Activated naive CD8-positive, alpha-beta T cell treated with anti-CD3 and anti-CD28 coated beads, Interleukin-2, amount 10 ng/mL, durations not matched to agents 7 days and 5 days (primary cell): ENCODE measurements around the gene SLC25A17. TPM values are rescaled to one million over a fixed set of nuclear protein-coding genes. Genes with fewer than 3 reads are reported as not detected.

ENCODE experiments used
- ATAC-seq: fragments of 150-1000 bp; cut with Tn5 transposase; one replicate; pipeline ENCODE4 v1.10.0; 2021; ENCODE audit warnings: low read depth, moderate library complexity
- POLR2A ChIA-PET: fragments of 350-600 bp; sonication (Branson Sonifier 250); formaldehyde crosslinking; loops from one replicate; lab custom pipeline; 2021; ENCODE audit warnings: antibody characterized with exemption; lab: Charles Lee
- DNase-seq: peaks from one replicate; pipeline ENCODE4 v3.0.0; 2021
- H3K27ac Mint-ChIP-seq: one replicate; pipeline ENCODE4 v1.8.0; 2022; ENCODE audit warnings: mild to moderate bottlenecking, mixed read lengths
- H3K27me3 Mint-ChIP-seq: one replicate; pipeline ENCODE4 v1.8.0; 2022; ENCODE audit warnings: mild to moderate bottlenecking, moderate library complexity, mixed read lengths
- H3K36me3 Mint-ChIP-seq: one replicate; pipeline ENCODE4 v1.8.0; 2021; ENCODE audit warnings: mild to moderate bottlenecking, mixed read lengths
- H3K4me1 Mint-ChIP-seq: one replicate; pipeline ENCODE4 v1.8.0; 2021; ENCODE audit warnings: mixed read lengths
- H3K4me3 Mint-ChIP-seq: one replicate; pipeline ENCODE4 v1.8.0; 2022; ENCODE audit warnings: mild to moderate bottlenecking, moderate library complexity, mixed read lengths
- H3K9me3 Mint-ChIP-seq: one replicate; pipeline ENCODE4 v1.8.0; 2021; ENCODE audit warnings: mixed read lengths
- total RNA-seq, 2 experiments: library from RNA; stranded (reverse); gene quantifications; one replicate each; pipeline ENCODE4 v1.2.3, GENCODE V29; 2021

SLC25A17 gene
- total RNA-seq, 2 experiments from 2014 or later: 17.8 to 20.6 TPM

DNA sequence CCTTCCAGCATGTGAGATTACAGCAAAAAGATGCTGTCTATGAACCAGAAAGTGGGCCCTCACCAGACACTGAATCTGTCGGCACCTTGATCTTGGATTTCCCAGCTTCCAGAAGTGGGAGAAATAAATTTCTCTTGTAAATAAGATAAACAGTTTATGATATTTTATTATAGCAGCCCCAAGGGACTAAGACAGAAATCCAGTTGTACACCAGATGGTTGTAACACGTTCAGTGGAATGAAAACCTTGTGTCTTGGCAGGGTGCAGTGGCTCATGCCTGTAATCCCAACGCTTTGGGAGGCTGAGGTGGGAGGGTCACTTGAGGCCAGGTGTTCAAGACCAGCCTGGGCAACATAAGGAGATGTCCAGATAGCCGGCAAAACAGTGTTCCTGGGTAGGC is 78.0 kb downstream of the SLC25A17 start:
- ATAC-seq: no peak
- H3K4me1 Mint-ChIP-seq: peaks cover 6% of the 10 kb centered on the region
- H3K36me3 Mint-ChIP-seq: no peaks in the 10 kb centered on the region
- H3K9me3 Mint-ChIP-seq: no peaks in the 10 kb centered on the region
- POLR2A ChIA-PET: no interaction called here
- no peak overlapping the region for H3K27ac Mint-ChIP-seq
- no peak overlapping the region for H3K4me3 Mint-ChIP-seq
- H3K27me3 Mint-ChIP-seq: peaks cover 4% of the 10 kb centered on the region
- no peak for DNase-seq

DNA sequence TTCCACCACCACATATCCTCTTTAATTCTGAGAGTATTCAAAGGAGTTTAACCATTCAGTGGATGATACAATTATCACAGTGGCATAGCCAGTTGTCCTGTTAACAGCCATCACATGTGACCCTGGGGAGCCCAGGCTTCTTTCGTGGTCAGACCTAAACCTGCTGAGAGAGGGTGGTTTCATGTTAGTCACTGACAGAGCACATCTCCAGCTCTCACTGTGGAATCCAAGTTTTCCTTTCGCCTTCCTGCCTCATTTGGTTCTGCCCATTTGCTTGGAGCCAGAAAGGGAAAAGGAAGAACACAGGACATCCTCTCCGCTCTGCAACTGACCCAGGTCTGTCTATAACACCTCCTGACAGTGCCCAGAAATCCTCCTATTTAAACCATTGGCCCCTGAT is 79.4 kb downstream of the SLC25A17 start:
- POLR2A ChIA-PET: no interaction called here
- ATAC-seq (no peak), DNase-seq (no peak)
- H3K9me3 Mint-ChIP-seq: no peaks in the 10 kb centered on the region
- no peak overlapping the region for H3K4me3 Mint-ChIP-seq
- no peak overlapping the region for H3K27ac Mint-ChIP-seq
- H3K4me1 Mint-ChIP-seq: peaks cover 6% of the 10 kb centered on the region
- no peaks in the 10 kb centered on the region for H3K36me3 Mint-ChIP-seq
- H3K27me3 Mint-ChIP-seq: peaks cover 4% of the 10 kb centered on the region

DNA sequence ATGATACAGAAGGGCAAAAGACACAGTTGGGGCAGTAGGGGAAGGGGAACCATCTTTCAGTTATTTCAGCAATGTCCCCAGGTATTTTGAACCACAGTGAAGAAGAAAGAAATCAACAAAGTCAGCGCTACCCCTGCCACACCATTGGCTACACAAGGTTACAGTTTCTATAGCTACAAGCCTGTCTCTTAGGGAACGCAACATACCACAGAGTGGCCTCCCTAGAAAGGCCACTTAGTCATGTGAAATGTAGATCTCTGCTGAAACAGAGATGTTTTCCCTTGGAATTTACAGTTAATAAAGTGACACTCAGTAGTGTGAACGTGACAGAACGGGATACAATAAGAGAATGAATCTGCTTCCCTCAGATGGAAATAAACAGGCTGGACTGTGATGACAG is 85.2 kb downstream of the SLC25A17 start:
- no peak for ATAC-seq
- Mint-ChIP-seq H3K4me3 (no peak overlapping the region), H3K27ac (no peak overlapping the region), H3K4me1 (peaks cover 20% of the 10 kb centered on the region), H3K9me3 (peaks cover 1% of the 10 kb centered on the region), H3K27me3 (no peaks in the 10 kb centered on the region), H3K36me3 (no peaks in the 10 kb centered on the region)
- POLR2A ChIA-PET: no interaction called here
- DNase-seq: no peak

DNA sequence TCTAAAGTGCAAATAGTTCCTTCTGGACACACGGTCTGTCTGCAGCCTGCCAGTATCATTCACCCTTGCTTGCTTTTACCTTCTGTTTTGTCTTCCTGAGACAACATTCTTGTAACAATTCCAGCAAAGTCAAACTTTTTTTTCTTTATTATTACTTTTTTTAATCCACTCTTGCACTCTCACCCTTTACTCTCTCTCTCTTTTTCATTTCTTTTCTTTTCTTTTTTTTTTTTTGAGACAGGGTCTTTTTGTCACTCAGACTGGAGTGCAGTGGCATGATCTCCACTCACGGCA is 86.2 kb downstream of the SLC25A17 start:
- POLR2A ChIA-PET: no interaction called here
- no peaks in the 10 kb centered on the region for H3K27me3 Mint-ChIP-seq
- no peak overlapping the region for H3K4me3 Mint-ChIP-seq
- peaks cover 28% of the 10 kb centered on the region for H3K4me1 Mint-ChIP-seq
- peak overlapping the region; percentile 20 for H3K27ac Mint-ChIP-seq
- H3K9me3 Mint-ChIP-seq: peaks cover 1% of the 10 kb centered on the region
- ATAC-seq (no peak), DNase-seq (no peak)
- H3K36me3 Mint-ChIP-seq: no peaks in the 10 kb centered on the region

DNA sequence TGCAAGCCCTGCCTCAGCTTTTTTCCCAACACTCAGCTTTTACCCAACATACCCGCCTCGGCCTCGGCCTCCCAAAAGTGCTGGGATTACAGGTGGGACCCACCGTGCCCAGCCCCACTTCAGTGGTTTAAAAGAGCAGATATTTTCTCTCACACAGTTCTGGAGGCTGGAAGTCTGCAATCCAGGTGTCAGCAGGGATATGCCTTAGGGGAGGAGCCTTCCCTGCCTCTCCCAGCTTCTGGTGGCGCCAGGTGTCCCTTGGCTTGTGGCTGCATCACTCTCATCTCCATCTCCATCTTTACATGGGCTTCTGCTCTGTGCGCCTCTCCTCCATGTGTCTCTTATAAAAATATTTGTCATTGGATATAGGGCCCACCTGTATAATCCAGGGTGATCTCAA is 89.9 kb downstream of the SLC25A17 start:
- POLR2A ChIA-PET: interaction anchor here (1.1 to 2.2 kb wide), 12 partner anchors 12 to 222 kb away, joined by 3 to 15 read pairs (median 4); partner anchors contain the start of genes RBX1, SLC25A17, ST13 and XPNPEP3
- ATAC-seq (no peak), DNase-seq (no peak)
- Mint-ChIP-seq H3K27me3 (no peaks in the 10 kb centered on the region), H3K4me3 (no peak overlapping the region), H3K4me1 (peaks cover 39% of the 10 kb centered on the region), H3K36me3 (peaks cover 1% of the 10 kb centered on the region), H3K9me3 (peaks cover 1% of the 10 kb centered on the region), H3K27ac (peak overlapping the region; percentile 99)

DNA sequence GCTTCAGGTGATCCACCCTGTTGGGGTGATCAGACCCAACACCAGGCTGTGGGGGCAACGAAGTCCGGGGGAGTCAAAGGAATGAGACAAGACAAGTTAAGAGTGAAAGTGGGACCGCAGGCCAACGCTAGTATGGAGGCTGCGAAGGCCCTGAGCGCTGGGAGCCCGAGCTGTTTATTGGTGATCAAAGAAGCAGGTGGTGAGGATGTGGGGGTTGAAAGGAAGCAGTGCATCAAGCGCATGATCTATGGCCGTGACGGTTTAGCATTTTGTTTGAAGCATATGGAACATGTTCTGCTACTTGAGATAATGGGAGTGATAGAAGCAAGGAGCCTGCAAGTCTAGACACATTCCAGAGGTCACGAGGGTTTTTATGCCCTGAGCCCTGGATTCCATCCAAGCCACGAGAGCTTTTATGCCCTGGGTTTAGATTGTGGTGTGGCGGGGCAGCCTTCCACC is 90.4 kb downstream of the SLC25A17 start:
- H3K4me1 Mint-ChIP-seq: peaks cover 39% of the 10 kb centered on the region
- H3K27me3 Mint-ChIP-seq: no peaks in the 10 kb centered on the region
- H3K36me3 Mint-ChIP-seq: peaks cover 1% of the 10 kb centered on the region
- POLR2A ChIA-PET: interaction anchor here (0.8 to 2.2 kb wide), 14 partner anchors 11 to 718 kb away, joined by 3 to 15 read pairs (median 4); partner anchors contain the start of genes RBX1, SLC25A17, ST13 and TOB2
- DNase-seq (peak; percentile 69), ATAC-seq (peak; percentile 67)
- H3K4me3 Mint-ChIP-seq: peak overlapping the region; percentile 66
- peaks cover 1% of the 10 kb centered on the region for H3K9me3 Mint-ChIP-seq
- peak overlapping the region; percentile 99 for H3K27ac Mint-ChIP-seq

DNA sequence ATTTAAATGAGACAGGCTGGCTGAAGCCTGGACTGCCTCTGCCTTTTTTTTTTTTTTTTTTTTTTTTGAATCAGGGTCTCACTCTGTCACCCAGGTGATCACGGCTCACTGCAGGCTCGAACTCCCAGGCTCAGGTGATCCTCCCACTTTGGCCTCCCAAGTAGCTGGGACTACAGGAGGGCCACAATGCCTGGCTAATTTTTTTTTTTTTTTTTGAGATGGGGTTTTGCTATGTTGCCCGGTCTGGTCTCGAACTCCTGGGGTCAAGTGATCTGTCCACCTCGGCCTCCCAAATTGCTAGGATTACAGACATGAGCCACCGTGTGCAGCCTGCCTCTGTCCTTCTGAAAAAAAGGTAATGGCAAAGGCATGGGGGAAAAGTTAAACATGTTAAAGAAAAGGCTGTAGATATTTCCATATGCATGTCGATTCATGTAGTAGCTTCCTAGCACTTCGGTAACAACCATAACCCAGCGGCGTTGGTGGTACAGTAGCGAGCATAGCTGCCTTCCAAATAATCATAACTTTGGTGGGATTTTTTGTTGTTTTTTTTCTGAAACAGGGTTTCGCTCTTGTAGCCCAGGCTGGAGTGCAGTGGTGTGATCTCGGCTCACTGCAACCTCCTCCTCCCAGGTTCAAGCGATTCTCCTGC is 91.1 kb downstream of the SLC25A17 start:
- peaks cover 1% of the 10 kb centered on the region for H3K36me3 Mint-ChIP-seq
- no peak for DNase-seq
- peak overlapping the region; percentile 99 for H3K27ac Mint-ChIP-seq
- H3K4me1 Mint-ChIP-seq: peaks cover 41% of the 10 kb centered on the region
- H3K9me3 Mint-ChIP-seq: peaks cover 1% of the 10 kb centered on the region
- POLR2A ChIA-PET: interaction anchor here (0.8 to 2.2 kb wide), 14 partner anchors 10 to 718 kb away, joined by 3 to 15 read pairs (median 4); partner anchors contain the start of genes RBX1, ST13, TOB2 and XPNPEP3
- no peaks in the 10 kb centered on the region for H3K27me3 Mint-ChIP-seq
- peak; percentile 2 for ATAC-seq
- H3K4me3 Mint-ChIP-seq: peak overlapping the region; percentile 66

DNA sequence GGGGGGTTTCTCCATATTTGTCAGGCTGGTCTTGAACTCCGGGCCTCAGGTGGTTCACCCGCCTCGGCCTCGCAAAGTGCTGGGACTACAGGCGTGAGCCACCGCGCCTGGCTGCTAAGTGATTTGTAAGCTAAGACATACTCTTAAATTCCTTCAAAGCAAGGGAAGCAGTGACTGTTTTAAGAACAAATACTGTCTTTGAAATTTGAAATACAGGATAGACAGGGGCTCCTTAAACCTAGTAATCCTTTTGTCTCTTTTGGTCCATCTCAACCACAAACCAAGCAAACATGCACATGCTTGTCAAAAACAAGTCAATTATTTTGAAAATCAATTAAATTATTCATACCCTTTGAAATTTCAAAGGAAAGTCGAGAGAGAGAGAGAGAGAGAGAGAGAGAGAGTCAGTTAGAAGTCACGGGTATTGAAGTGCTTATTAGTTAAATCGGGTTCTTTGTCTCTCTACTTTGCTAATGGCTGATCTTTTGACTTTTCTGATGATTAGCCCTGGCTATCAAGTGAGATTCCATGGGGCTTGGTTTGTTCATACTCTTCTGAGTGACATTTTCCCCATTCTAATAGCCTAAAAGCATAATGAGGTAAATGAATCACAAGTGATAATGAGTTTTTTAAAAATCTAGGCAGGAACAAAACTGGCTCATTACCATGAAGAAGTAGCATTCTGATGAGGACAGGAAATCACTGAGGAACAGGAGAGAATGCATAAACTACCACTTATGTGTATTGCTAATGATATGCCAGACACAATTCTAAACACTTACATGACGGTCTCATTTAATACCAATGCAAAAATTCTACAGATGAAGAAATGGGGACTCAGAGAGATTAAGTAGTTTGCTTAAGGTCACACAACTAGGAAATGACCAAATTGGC is 91.8 kb downstream of the SLC25A17 start:
- Mint-ChIP-seq H3K4me3 (peak overlapping the region; percentile 84), H3K27me3 (no peaks in the 10 kb centered on the region), H3K9me3 (peaks cover 1% of the 10 kb centered on the region), H3K36me3 (peaks cover 1% of the 10 kb centered on the region), H3K4me1 (peaks cover 35% of the 10 kb centered on the region), H3K27ac (peak overlapping the region; percentile 98)
- POLR2A ChIA-PET: interaction anchor here (0.6 to 1.5 kb wide), 7 partner anchors 11 to 199 kb away, joined by 3 to 7 read pairs (median 4); no protein-coding TSS in a partner anchor
- DNase-seq (peak; percentile 45), ATAC-seq (no peak)

DNA sequence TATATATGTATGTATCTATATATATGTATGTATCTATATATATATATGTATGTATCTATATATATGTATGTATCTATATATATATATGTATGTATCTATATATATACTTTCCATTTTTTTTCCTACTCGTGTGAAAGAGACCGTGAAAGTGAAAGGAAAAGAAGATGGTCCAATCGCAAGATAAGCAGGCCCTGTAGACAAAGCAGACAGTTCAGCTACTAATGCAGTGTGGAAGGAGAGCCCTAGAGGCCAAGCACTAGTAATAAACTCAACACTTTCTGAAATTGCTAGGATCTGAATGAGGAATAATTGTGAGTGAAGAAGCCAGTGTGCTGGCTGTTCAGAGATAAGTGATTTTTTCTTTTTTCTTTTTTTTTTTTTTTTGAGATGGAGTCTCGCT is 92.6 kb downstream of the SLC25A17 start:
- peaks cover 32% of the 10 kb centered on the region for H3K4me1 Mint-ChIP-seq

DNA sequence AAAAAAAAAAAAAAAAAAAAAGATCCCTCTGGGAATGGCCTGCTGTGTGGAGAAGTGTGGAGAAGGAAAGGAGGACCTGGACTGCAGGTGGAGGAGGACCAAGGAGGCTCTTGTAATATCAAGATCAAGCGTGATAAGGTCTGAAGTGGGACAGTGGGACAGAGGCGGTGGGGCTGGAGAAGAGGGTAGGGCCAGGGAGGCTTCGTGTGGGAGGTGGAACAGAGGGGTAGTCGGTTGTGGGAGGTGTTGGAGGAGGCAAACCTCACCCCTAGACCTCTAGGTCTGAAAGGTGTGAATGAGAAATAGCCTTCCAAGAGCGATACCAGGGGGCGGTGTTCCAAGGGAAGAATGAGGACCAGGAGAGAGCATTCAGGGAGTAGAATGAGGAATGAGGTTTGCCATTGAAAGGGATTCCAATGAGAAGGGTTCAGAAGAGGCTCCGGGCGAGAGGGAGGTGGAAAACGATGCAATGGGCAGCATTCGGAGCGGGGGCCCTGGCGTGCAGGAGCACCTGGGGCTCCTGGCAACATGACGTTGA is 95.7 kb downstream of the SLC25A17 start:
- peaks cover 1% of the 10 kb centered on the region for H3K36me3 Mint-ChIP-seq
- peaks cover 32% of the 10 kb centered on the region for H3K4me1 Mint-ChIP-seq
- no peak overlapping the region for H3K4me3 Mint-ChIP-seq
- no peak overlapping the region for H3K27ac Mint-ChIP-seq
- POLR2A ChIA-PET: no interaction called here
- H3K9me3 Mint-ChIP-seq: no peaks in the 10 kb centered on the region
- no peak for ATAC-seq
- H3K27me3 Mint-ChIP-seq: no peaks in the 10 kb centered on the region
- DNase-seq: no peak

More for the DNA sequence above, 92.6 kb downstream of the SLC25A17 start:
- Mint-ChIP-seq H3K27me3 (no peaks in the 10 kb centered on the region), H3K36me3 (peaks cover 1% of the 10 kb centered on the region), H3K27ac (peak overlapping the region; percentile 98), H3K9me3 (peaks cover 1% of the 10 kb centered on the region), H3K4me3 (peak overlapping the region; percentile 84)
- ATAC-seq (peak; percentile 75), DNase-seq (no peak)
- POLR2A ChIA-PET: interaction anchor here (0.6 to 1.5 kb wide), 8 partner anchors 10 to 198 kb away, joined by 3 to 7 read pairs (median 4); no protein-coding TSS in a partner anchor

DNA sequence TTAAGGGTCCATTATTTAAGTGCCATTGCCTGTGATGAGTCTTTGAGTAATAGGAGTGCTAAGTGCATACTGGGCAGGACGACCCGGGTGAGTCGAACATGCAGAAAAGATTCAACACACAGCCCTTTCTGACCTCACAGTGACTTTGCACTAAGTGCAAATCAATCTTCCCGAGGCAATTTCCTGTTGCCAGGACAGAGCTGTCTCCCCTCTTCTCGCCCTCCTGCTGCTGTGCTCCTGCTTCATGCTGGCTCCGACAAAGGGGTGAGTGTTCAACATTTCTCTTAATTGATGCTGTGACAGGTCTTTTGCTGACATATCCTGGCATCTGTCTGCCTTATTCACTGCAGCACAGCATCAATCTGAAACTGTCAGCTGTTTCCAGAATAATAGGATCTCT is 97.9 kb downstream of the SLC25A17 start:
- H3K9me3 Mint-ChIP-seq: peaks cover 1% of the 10 kb centered on the region
- H3K27me3 Mint-ChIP-seq: no peaks in the 10 kb centered on the region
- ATAC-seq (no peak), DNase-seq (no peak)
- no peak overlapping the region for H3K4me3 Mint-ChIP-seq
- POLR2A ChIA-PET: interaction anchor here (0.7 kb wide), 1 partner anchor 10 kb away, joined by 3 read pairs; no protein-coding TSS in a partner anchor
- H3K27ac Mint-ChIP-seq: no peak overlapping the region
- no peaks in the 10 kb centered on the region for H3K36me3 Mint-ChIP-seq
- H3K4me1 Mint-ChIP-seq: peaks cover 21% of the 10 kb centered on the region

DNA sequence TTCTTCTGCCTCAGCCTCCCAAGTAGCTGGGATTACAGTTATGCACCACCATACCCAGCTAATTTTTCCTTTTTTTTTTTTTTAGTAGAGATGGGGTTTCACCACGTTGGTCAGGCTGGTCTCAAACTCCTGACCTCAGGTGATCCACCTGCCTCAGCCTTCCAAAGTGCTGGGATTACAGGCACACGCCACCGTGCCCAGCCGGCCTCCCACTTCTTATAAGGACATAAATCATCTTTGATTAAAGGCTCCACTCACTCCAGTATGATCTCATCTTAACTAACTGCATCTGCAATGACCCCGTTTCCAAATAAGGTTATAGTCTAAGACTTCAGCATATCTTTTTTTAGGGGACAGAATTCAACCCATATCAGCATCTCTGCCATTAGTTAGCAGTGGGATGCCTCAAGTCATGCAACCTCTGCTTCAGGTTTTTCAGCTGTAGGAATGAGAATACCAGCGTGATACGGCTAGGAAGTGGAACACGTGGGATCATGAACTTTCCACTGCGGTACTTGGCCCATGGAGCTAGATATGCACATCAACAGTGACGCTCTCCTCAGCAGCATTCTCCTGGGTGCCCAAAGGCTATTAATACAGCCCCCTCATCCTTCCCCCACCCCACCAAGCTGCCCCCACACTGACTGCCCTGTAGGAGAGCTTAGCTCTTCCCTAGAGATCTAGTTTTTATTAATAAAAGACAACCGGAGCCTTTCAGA is 98.4 kb downstream of the SLC25A17 start:
- no peaks in the 10 kb centered on the region for H3K36me3 Mint-ChIP-seq
- peaks cover 1% of the 10 kb centered on the region for H3K9me3 Mint-ChIP-seq
- no peak overlapping the region for H3K27ac Mint-ChIP-seq
- DNase-seq: no peak
- POLR2A ChIA-PET: interaction anchor here (0.7 kb wide), 1 partner anchor 9 kb away, joined by 3 read pairs; no protein-coding TSS in a partner anchor
- H3K27me3 Mint-ChIP-seq: no peaks in the 10 kb centered on the region
- H3K4me1 Mint-ChIP-seq: peaks cover 21% of the 10 kb centered on the region
- H3K4me3 Mint-ChIP-seq: no peak overlapping the region
- no peak for ATAC-seq
